ENCODE results near the gene ANKRD34B. TPM values are rescaled to one million over a fixed set of nuclear protein-coding genes. Genes with fewer than 3 reads are reported as not detected.
"Not testable (repeated sequence)": the region's sequence is repeated elsewhere in the genome, so short reads cannot be mapped to it uniquely, and the experiment has no call there.

Gene ANKRD34B
- polyA plus RNA-seq (ENCODE audit: insufficient read length in 10 of 10) = under 1 TPM in 9 of 10 donors, not detected in 1; 0.08 to 0.83 (median 0.26) TPM
- long read RNA-seq, donor 1 = 0 reads
- long read RNA-seq, donor 2 = 0 reads
- long read RNA-seq, donor 3 = 0 reads
- long read RNA-seq, donor 4 = 0 reads
- long read RNA-seq, donor 5 = 0 reads
- long read RNA-seq, donor 6 = 0 reads
- long read RNA-seq, donor 7 = 0 reads
- long read RNA-seq, donor 8 = 0 reads
- long read RNA-seq, donor 9 = 0 reads

GRCh38 chr5:80569961-80570786, at the start of gene ANKRD34B:
Gene ANKRD34B, minus strand, starts transcription at chr5:80570280. Its CDS starts 10,261 bp downstream, at chr5:80560019.
- peak in 2 of 3 donors; percentile 15 to 60 for DNase-seq

DNA sequence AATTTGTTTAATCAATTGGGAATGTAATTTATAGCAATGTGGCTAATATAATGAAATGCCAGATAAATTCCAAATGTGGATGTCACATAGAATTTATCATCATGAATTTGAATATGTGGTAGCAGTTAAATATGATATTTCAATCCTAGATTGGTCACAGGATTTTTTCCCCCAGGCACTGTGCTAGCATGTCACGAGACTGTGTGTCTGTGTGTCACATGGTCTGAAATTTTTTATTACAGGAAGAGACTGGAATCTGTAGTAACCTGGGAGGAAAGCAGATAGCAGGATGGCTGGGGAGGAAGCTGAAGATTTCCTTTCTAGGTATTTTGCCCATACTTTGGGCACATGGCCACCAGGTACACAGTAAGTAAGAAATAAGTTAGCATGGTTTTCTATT, 49.0 kb upstream of the ANKRD34B start:
- DNase-seq = no peak

- no peak for DNase-seq
Observed at GRCh38 chr5:80618438-80618837, 48.4 kb upstream of the ANKRD34B start.

GRCh38 chr5:80615266-80615914, 45.3 kb upstream of the ANKRD34B start:
- DNase-seq = no peak

- DNase-seq = no peak
Observed at GRCh38 chr5:80609692-80610091, 39.6 kb upstream of the ANKRD34B start.

DNA sequence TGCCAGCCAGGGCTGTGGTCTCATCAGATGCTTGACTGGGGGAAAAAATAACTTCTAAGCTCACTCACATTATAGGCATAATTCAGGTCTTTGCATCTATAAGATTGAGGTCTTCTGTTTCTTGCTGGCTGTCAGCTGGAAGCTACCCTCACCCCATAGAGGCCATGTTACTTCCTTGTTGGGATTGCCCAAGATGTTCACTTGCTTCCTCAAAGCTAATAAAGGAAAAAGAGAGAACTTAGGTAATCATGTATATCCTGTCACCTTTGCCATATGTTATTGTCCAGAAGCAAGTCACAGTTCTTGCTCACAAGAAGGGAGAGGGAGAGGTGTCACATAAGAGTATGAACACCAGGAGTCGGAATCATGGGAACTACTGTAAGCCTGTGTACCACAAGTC, 38.7 kb upstream of the ANKRD34B start:
- no peak for DNase-seq

- DNase-seq = peak; percentile 7 to 44 (median 20)
Observed at GRCh38 chr5:80607832-80608231, 37.8 kb upstream of the ANKRD34B start.

GRCh38 chr5:80607343-80607742, 37.3 kb upstream of the ANKRD34B start:
- no peak for DNase-seq

DNA sequence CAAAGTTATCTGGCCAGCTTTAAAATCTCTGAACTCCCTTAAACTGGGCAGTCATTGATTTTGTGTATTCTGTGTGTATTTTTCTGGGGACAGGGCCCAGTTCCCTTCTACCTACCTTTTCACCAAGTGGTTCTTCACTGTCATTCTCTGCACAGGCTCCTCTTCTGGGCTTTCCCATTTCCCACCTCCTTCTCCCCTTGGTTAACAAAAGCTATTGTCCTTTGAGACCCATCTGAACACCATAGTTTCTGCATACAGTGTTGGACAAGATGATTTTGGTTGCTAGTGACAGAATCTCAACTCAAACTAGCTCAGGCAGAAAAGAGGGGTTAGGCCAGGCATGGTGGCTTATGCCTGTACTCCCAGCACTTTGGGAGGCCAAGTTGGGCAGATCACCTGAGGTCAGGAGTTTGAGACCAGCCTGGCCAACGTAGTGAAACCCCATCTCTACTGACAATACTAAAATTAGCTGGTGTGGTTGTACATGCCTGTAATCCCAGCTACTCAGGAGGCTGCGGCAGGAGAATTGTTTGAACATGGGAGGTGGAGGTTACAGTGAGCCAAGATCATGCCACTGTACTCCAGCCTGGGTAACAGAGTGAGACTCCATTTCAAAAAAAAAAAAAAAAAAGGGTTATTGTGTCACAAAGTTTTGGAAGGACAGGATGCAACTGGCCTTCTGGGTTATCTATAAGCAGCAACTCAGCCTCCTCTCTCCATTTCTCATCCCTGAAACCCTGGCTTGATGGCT, 31.0 kb upstream of the ANKRD34B start:
- no peak for DNase-seq

DNA sequence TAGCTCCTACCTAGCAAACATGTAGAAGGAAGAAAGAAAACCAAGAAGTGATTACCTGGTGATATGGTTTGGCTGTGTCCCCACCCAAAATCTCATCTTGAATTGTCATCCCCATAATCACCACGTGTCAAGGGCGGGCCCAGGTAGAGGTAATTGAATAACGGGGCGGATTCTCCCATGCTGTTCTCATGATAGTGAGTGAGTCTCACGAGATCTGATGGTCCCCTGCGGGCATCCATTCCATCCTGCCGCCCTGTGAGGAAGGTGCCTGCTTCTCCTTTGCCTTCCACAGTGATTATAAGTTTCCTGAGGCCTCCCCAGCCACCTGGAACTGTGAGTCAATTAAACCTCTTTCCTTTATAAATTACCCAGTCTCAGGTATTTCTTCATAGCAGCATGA, 27.4 kb upstream of the ANKRD34B start:
- DNase-seq = no peak

DNA sequence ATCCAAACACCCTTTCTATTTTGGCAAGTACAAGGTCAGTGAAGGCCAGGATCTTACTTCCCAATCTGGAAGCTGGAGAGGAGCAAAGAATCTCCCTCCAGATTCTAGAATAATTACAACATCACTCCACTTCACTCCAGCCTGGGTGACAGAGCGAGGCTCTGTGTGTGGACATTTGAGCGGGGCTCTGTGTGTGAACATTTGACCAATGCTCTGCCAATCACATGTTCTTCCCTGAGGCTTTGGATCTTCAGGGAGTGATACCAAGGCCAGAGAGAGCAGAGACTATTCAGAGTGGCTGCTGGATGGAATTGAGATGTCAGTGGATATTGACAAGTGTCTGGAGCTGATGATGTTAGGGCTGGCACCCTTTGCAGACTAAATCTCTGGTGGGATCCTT, 24.7 kb upstream of the ANKRD34B start:
- no peak for DNase-seq

- no peak for DNase-seq
Observed at GRCh38 chr5:80592761-80593160, 22.7 kb upstream of the ANKRD34B start.

DNA sequence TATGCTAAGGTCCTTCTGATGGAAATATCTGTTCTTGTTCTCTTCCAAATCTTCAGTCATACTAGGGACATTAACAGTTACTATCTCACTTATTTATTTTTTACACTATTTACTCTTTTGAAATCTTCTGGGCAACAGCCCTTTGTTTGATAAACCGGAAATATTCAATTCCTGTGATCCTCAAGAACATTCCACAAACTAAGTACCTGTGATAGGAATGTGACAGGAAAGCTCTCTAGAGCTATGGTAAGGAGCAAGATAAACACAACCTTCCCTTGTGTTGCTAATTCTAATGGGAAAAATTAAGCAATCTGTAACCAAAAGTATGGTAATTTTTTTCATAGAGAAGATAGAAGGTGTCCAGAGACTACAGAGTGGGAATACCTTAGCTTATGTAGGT, 22.0 kb upstream of the ANKRD34B start:
- no peak for DNase-seq

- DNase-seq = peak in 1 of 3 donors; percentile 15
Observed at GRCh38 chr5:80591352-80591751, 21.3 kb upstream of the ANKRD34B start.

- DNase-seq = no peak
Observed at GRCh38 chr5:80590766-80591165, 20.7 kb upstream of the ANKRD34B start.

- no peak for DNase-seq
Observed at GRCh38 chr5:80588858-80589540, 18.9 kb upstream of the ANKRD34B start.

- DNase-seq = no peak
Observed at GRCh38 chr5:80584770-80585169, 14.7 kb upstream of the ANKRD34B start.

- DNase-seq = not testable (repeated sequence)
Observed at GRCh38 chr5:80580291-80580690, 10.2 kb upstream of the ANKRD34B start.

GRCh38 chr5:80579050-80579449, 9.0 kb upstream of the ANKRD34B start:
- DNase-seq = no peak

GRCh38 chr5:80577707-80578106, 7.6 kb upstream of the ANKRD34B start:
- DNase-seq = no peak

- DNase-seq = no peak
Observed at GRCh38 chr5:80576383-80576782, 6.3 kb upstream of the ANKRD34B start.
